Chondrocyte (in vitro differentiated cells): Measurements from ENCODE around the gene SMPD3. TPM values are rescaled to one million over a fixed set of nuclear protein-coding genes. Genes with fewer than 3 reads are reported as not detected.
A peak's percentile ranks its signal among the peaks of the same experiment; 100 is the strongest.

ENCODE experiments used
- DNase-seq: peaks from one replicate; pipeline ENCODE4 v3.0.0; 2021; ENCODE audit warnings: mixed read lengths, low spot score
- H3K27ac Mint-ChIP-seq: one replicate; pipeline ENCODE4 v1.8.0; 2021; ENCODE audit warnings: mild to moderate bottlenecking, moderate library complexity, mixed read lengths; ENCODE audit not compliant: unreplicated experiment
- H3K27me3 Mint-ChIP-seq: 2 replicates; pipeline ENCODE4 v1.8.0; 2021; ENCODE audit warnings: low read depth, mixed read lengths
- H3K36me3 Mint-ChIP-seq: 2 replicates; pipeline ENCODE4 v1.8.0; 2021; ENCODE audit warnings: low read depth, mixed read lengths
- H3K4me1 Mint-ChIP-seq: 2 replicates; pipeline ENCODE4 v1.8.0; 2021; ENCODE audit warnings: low read depth, mild to moderate bottlenecking, mixed read lengths
- H3K4me3 Mint-ChIP-seq: one replicate; pipeline ENCODE4 v1.8.0; 2021; ENCODE audit warnings: mild to moderate bottlenecking, moderate library complexity, mixed read lengths; ENCODE audit not compliant: unreplicated experiment
- H3K9me3 Mint-ChIP-seq: 2 replicates; pipeline ENCODE4 v1.8.0; 2021; ENCODE audit warnings: low read depth, mixed read lengths
- total RNA-seq: library from RNA; stranded (reverse); gene quantifications from 3 replicates; pipeline ENCODE4 v1.2.1, GENCODE V29; 2021
- TF ChIP-seq, protein P1 (sequence below): fragments of 200-600 bp; sonication (generic); IDR thresholded peaks from 2 replicates; pipeline ENCODE4 v1.5.0; 2021; ENCODE audit warnings: antibody characterized with exemption, mild to moderate bottlenecking, moderate library complexity

SMPD3 gene
- total RNA-seq, 1 donor from 2014 or later = not detected

DNA sequence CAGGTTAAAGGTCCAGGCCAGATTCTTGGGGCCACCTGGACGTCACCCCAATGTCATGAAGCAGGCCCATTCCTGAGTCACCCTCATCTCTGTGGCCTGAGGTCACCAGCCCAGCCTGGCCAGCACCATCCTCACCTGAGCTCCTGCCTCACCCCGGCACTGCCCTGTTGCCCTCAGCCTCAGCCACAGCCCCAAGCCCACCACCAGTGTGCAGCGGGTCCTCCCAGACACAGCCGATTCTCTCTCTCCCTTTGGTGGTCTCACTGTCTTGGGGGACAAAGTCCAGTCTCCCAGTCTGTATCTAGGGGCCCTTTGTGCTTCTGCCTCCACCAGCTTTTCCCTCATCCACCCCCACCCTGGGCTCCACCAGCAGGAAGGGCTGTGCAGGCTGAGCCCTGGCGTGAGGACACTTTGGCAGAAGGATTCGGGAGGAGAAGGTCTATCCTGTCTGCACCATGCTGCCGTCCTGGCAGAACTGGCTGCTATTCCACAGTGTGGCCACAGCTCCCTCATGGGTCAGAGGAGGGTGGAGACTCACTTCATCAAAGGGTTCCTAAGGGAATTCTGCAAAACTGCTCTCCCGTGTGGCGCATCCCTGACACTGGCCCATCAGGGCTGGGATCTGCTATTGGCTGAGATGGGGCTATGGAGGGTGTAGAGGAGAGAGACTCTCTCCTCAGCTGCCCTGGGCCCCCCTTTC is 73.2 kb downstream of the SMPD3 start:
- H3K27ac Mint-ChIP-seq = no peak overlapping the region
- TF ChIP-seq, protein P1, sequence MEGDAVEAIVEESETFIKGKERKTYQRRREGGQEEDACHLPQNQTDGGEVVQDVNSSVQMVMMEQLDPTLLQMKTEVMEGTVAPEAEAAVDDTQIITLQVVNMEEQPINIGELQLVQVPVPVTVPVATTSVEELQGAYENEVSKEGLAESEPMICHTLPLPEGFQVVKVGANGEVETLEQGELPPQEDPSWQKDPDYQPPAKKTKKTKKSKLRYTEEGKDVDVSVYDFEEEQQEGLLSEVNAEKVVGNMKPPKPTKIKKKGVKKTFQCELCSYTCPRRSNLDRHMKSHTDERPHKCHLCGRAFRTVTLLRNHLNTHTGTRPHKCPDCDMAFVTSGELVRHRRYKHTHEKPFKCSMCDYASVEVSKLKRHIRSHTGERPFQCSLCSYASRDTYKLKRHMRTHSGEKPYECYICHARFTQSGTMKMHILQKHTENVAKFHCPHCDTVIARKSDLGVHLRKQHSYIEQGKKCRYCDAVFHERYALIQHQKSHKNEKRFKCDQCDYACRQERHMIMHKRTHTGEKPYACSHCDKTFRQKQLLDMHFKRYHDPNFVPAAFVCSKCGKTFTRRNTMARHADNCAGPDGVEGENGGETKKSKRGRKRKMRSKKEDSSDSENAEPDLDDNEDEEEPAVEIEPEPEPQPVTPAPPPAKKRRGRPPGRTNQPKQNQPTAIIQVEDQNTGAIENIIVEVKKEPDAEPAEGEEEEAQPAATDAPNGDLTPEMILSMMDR = no peak
- H3K36me3 Mint-ChIP-seq = no peaks in the 10 kb centered on the region
- DNase-seq = peak; percentile 85
- no peaks in the 10 kb centered on the region for H3K4me1 Mint-ChIP-seq
- peaks cover 5% of the 10 kb centered on the region for H3K27me3 Mint-ChIP-seq
- no peak overlapping the region for H3K4me3 Mint-ChIP-seq
- H3K9me3 Mint-ChIP-seq = no peaks in the 10 kb centered on the region

DNA sequence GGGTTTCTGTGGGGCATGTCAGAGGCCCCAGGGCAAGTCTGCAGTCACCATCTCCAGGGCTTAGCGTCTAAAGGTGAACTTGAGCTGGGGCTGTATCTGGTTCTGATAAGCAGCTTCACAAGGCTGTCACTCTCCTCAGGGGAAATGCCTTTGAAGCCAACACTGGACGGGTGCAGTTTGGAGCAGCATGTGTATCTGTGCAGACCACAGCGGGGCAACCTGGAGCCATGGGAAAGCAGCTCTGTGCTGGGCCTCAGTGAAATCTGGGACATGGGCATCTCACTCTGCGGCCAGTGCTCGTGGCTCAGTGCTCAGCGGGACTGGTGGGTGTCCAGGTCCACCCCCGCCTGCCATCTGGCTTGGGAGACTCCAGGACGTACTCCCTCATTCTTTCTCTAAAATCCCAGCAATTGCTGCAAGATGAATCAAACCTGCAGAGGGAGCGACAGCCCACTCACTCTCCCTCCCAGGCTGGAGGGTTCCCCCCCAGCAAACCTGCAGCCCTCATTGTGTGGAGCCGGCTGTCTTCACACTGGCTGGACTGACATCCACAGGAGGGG is 74.0 kb downstream of the SMPD3 start:
- no peaks in the 10 kb centered on the region for H3K9me3 Mint-ChIP-seq
- no peaks in the 10 kb centered on the region for H3K36me3 Mint-ChIP-seq
- no peak overlapping the region for H3K4me3 Mint-ChIP-seq
- peak; percentile 74 for DNase-seq
- H3K4me1 Mint-ChIP-seq = no peaks in the 10 kb centered on the region
- peaks cover 5% of the 10 kb centered on the region for H3K27me3 Mint-ChIP-seq
- no peak overlapping the region for H3K27ac Mint-ChIP-seq
- TF ChIP-seq, protein P1 = no peak

DNA sequence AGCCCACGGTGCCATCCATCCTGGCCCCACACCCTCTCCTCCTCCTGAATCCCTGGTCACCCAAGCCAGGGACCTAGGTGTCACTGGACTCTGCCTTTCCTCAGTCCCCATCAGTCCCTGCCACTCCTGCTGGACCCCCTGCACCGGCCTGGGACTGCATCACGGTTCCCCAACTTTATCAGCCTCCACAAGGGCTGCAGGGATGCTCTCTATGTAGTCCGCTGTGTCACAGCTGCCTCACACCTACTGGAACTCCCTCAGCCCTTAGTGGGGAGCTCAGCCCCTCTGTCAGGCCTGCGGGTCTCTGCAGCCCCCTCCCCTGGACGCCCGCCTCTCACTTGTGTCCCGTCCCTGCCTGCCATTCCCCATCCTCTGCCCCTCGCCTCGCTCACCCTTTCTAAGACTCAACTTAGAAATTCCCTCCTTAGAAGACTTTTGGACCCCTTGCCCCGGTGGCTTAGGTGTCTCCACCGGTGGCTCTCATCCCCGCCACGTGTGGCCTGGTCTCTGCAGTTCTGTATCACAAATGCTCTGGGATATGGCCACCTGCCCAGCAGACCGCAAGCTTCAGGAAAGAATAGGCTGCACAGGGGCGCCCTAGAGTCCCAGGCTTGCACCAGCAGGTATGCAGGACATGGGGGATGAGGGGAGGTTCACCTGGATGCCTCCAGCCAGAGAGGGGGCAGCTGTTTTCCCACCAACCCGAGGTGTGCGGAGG is 74.6 kb downstream of the SMPD3 start:
- TF ChIP-seq, protein P1 = no peak
- no peak overlapping the region for H3K27ac Mint-ChIP-seq
- H3K27me3 Mint-ChIP-seq = peaks cover 5% of the 10 kb centered on the region
- H3K9me3 Mint-ChIP-seq = no peaks in the 10 kb centered on the region
- DNase-seq = peak; percentile 82
- no peaks in the 10 kb centered on the region for H3K36me3 Mint-ChIP-seq
- no peaks in the 10 kb centered on the region for H3K4me1 Mint-ChIP-seq
- H3K4me3 Mint-ChIP-seq = no peak overlapping the region

DNA sequence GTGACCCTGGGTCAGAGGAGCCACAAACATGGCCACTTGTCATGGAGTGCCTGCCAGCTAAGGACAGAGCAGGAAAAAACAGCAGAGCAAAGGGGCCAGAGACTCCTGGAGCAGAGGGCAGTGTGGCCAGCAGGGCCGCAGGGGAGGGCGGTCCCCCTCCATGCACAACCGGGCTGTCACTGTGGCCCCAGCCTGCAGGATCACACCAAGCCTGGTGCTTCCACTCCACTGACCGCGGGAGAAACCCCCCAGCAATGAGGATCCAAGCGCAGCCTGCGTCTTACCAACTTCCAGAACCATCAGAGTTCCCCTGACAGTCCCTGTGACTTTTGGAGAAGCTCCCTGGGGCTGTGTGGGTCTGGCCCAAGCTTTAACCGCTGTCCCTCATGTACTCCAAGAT is 75.5 kb downstream of the SMPD3 start:
- Mint-ChIP-seq H3K27ac (no peak overlapping the region), H3K4me1 (no peaks in the 10 kb centered on the region), H3K27me3 (peaks cover 5% of the 10 kb centered on the region), H3K36me3 (no peaks in the 10 kb centered on the region), H3K4me3 (no peak overlapping the region), H3K9me3 (no peaks in the 10 kb centered on the region)
- DNase-seq = peak; percentile 72
- TF ChIP-seq, protein P1 = no peak

DNA sequence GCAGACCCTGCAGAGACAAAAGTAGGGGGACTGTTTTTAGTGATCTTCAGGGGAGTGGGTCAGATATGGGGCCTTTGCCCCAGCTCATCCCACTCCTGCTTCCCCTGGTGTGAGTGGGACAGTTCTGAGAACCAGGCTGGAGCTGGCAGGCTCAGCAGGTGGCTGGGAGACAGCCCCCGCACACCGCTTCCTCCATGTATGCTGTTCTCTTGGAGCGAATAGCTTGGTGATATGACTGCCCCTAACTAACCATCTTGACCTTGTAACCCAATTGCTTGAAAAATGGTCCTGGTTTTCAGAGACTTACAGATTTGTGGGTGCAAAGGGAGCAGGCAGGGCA is 76.0 kb downstream of the SMPD3 start:
- no peaks in the 10 kb centered on the region for H3K36me3 Mint-ChIP-seq
- H3K27me3 Mint-ChIP-seq = peaks cover 6% of the 10 kb centered on the region
- no peak overlapping the region for H3K27ac Mint-ChIP-seq
- DNase-seq = no peak
- no peaks in the 10 kb centered on the region for H3K4me1 Mint-ChIP-seq
- TF ChIP-seq, protein P1 = no peak
- no peak overlapping the region for H3K4me3 Mint-ChIP-seq
- no peaks in the 10 kb centered on the region for H3K9me3 Mint-ChIP-seq
